Stimulated activated CD4-positive, alpha-beta T cell treated with anti-CD3 and anti-CD28 coated beads, Interleukin-4, amount 100 ng/mL, for 24 hours (primary cell): Measurements from ENCODE around the gene METTL16.
"Not testable (repeated sequence)": the region's sequence is repeated elsewhere in the genome, so short reads cannot be mapped to it uniquely, and the experiment has no call there.

Experiments used
- DNase-seq: peaks from one replicate; pipeline ENCODE4 v3.0.0-alpha.2; 2020

Gene METTL16, protein sequence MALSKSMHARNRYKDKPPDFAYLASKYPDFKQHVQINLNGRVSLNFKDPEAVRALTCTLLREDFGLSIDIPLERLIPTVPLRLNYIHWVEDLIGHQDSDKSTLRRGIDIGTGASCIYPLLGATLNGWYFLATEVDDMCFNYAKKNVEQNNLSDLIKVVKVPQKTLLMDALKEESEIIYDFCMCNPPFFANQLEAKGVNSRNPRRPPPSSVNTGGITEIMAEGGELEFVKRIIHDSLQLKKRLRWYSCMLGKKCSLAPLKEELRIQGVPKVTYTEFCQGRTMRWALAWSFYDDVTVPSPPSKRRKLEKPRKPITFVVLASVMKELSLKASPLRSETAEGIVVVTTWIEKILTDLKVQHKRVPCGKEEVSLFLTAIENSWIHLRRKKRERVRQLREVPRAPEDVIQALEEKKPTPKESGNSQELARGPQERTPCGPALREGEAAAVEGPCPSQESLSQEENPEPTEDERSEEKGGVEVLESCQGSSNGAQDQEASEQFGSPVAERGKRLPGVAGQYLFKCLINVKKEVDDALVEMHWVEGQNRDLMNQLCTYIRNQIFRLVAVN

DNA sequence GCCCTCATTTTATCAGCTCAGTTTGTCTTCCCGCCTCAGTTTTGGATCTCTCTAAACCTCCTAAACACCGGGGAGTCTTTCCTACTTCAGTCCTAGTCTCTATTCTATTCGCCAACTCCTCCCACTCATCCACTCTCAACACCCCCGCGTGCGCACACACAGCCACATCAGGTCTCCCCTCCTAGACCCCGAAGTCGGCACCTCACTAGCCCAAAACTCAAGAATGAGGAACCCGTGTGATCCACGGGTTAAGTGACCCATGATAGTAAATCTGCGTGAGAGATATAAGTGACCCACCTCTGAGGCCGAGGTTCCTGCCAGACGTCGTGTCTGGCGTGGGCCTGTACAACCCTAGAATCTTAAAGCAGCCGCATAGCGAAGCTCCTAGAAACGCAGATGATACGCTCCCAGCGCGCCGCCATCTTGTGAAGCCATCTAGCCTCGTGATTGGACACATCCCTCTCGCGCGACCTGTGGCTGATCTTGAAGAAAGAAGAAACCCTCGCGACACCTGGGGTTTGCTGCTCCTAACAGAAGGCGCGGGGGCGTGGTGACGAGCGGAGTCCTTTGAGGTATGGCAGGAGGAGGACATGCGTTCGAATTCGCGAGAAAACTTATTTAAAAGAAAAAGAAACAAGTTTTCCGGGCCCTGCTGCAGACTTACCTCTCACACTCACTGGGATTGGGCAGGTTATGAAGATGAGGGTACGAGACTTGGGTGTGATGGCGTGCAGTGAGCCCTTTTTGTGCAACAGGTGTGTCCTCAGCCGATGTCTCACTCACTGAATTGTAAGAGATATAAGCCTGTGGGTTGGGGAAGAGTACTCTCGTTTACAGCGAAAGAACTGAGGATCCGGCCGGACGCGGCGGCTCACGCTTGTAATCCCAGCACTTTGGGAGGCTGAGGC lies at the start of gene METTL16:
Gene METTL16 (minus strand): TSS at position 427 of the 908 bp plus-strand sequence. CDS start 9,557 bp downstream, outside the sequence.
- peak; percentile 99 for DNase-seq

- DNase-seq: no peak
Measured at GRCh38 chr17:2560658-2561057, 49.0 kb upstream of the METTL16 start.

- DNase-seq: no peak
Measured at GRCh38 chr17:2551928-2552327, 40.2 kb upstream of the METTL16 start.

- DNase-seq: no peak
Measured at GRCh38 chr17:2551493-2551892, 39.8 kb upstream of the METTL16 start.

DNA sequence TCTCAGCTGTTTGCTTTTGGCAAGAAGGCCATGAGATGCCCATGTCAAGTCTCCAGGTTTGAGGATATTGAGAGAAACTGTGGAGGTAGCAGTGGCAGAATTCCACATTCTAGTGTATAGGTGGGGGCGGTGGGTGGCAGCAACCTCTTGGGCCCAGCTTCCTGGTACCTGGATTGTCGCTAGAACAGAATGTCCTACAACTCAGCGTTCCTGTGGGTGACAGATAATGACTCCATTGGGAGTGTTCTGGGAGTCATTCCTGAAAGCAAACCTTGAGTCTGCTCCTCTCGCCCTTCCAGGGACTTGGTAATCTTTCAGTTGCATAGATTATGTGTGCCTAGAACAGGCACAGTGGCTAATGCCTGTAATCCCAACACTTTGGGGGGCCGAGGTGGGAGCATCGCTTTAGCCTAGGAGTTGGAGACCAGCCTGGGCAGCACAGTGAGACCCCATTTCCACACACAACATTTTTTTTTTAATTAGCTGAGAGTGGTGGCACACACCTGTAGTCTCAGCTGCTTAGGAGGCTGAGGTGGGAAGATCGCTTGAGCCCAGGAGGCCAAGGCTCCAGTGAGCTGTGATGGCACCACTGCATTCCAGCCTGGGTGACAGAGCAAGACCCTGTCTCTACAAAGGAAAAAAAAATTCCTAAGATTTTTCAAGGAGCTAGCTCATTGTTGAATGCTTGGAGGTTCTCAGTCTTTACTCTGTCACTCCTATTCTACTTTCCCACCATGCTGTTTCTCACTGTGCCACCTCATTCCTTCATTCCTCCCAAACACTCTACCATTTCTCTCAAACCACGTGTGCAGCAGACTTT lies 37.9 kb upstream of the METTL16 start:
- no peak for DNase-seq

- DNase-seq: not testable (repeated sequence)
Measured at GRCh38 chr17:2548026-2548425, 36.3 kb upstream of the METTL16 start.

- no peak for DNase-seq
Measured at GRCh38 chr17:2547176-2547575, 35.5 kb upstream of the METTL16 start.

- DNase-seq: no peak
Measured at GRCh38 chr17:2545393-2545792, 33.7 kb upstream of the METTL16 start.

GRCh38 chr17:2542456-2542855 lies 30.8 kb upstream of the METTL16 start:
- no peak for DNase-seq

DNA sequence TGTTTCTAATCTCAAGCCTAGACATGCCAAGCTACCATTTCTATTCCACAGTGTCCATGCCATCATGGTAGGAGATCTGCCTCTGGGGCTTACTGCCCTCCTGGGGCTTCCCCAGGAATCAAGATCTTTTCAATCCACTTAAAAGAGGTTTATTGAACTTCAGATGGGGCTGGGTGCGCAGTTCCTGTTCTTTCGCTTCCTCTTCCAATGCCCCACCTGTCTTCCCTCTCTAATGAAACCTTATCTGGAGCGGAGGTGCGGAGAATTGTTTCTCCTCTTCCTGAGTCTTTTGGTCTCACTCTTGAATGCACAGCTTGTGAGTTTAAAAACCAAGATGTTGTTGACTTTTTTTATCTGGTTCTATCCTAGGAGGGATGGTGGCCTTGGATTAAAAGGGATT lies 30.4 kb upstream of the METTL16 start:
- DNase-seq: no peak

GRCh38 chr17:2537579-2537978 lies 25.9 kb upstream of the METTL16 start:
- not testable (repeated sequence) for DNase-seq

- DNase-seq: no peak
Measured at GRCh38 chr17:2532146-2532720, 20.5 kb upstream of the METTL16 start.

DNA sequence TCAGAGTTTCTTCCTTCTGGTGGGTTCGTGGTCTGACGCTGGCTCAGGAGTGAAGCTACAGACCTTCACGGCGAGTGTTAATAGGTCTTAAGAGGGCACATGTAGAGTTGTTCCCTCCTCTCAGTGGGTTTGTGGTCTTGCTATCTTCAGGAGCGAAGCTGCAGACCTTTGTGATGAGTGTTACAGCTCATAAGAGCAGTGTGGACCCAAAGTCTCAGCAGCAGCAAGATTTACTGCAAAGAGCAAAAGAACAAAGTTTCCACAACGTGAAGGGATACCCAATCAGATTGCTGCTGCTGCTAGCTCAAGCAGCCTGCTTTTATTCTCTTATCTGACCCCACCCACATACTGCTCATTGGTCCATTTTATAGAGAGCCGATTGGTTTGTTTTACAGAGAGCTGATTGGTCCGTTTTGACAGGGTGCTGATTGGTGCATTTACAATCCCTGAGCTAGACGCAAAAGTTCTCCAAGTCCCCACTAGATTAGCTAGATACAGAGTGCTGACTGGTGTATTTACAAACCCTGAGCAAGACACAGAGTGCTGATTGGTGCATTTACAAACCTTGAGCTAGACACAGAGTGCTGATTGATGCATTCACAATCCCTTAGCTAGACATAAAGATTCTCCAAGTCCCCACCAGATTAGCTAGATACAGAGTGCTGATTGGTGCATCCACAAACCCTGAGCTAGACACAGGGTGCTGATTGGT lies 19.7 kb upstream of the METTL16 start:
- peak; percentile 15 for DNase-seq

- DNase-seq: not testable (repeated sequence)
Measured at GRCh38 chr17:2521775-2522410, 10.2 kb upstream of the METTL16 start.

DNA sequence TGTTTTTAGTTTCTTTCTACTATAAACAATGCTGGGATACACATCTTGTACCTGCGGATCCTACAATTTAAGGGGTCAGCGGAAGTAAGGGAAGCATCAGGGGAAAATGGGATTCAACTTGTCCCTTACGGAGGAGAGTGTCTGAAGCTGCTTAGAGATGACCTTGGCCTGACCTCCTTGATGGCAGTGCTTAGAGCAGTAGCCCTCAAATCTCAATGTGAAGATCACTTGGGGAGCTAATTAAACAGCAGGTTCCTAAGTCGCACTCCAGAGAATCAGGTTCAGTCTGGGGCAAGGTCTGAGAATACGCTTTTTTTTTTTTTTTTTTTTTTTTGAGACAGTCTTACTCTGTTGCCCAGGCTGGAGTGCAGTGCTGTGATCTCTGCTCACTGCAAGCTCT lies 9.6 kb upstream of the METTL16 start:
- no peak for DNase-seq

DNA sequence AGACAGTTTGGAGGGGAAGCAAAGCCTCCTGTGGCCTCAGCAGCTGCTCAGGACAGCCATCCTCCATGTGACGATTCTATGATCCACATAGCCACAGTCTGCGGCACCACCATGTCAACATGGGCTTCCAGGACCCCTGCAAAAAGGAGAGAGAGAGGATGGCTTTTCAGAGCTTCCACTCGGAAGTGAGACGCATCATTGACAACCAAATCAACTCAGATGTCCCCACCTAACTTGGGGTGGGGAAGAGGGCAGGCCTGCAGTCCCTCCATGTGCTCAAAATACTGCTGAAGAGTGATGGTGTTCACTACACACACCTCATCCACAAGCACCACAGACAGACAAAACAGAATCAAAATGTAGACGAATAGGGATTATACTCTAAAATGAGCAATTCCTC lies 5.9 kb upstream of the METTL16 start:
- DNase-seq: no peak

DNA sequence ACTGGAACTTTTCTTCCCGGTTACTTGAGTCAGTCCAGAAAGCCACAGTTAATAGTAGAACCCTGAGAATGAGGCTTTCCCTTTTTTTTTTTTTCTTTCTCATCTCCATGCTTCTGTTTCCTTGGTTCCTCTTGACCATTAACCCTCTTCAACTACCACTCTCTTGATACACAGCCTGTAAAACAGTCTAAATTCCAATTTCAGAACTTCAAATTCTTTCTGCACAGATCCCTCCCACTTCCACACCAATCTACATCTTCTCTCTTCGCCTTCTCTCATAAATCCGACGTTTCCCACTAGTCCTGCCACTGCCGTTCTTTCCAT lies 588 bp downstream of the METTL16 start:
- no peak for DNase-seq

GRCh38 chr17:2510559-2510958 lies 1.1 kb downstream of the METTL16 start:
- DNase-seq: no peak

DNA sequence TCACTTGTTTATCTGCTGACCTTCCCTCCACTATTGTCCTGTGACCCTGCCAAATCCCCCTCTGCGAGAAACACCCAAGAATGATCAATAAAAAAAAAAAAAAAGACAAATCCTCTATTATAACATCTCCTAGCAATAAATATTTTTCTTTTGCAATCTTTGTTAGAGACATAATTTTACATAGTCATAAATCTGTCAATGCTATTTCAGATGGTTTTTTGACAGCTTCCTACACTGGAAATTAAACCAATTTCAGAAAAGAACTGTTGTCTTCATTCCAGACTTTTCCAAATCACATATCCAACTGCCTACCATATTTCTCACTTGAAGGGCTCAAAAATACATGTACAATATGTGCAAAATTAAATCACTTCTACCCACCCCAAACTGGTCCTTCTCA lies 3.7 kb downstream of the METTL16 start:
- no peak for DNase-seq

GRCh38 chr17:2507015-2507414 lies 4.7 kb downstream of the METTL16 start:
- not testable (repeated sequence) for DNase-seq

DNA sequence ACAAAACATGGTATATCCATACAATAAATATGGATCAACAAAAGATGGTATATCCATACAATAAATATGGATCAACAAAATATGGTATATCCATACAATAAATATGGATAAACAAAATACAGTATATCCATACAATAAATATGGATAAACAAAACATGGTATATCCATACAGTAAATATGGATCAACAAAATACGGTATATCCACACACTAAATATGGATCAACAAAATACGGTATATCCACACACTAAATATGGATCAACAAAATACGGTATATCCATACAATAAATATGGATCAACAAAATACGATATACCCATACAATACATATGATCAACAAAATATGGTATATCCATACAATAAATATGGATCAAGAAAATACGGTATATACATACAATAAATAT lies 8.1 kb downstream of the METTL16 start:
- DNase-seq: no peak
